Aorta (tissue), 5 donors: ENCODE measurements around the gene AGK. TPM values are rescaled to one million over a fixed set of nuclear protein-coding genes. Genes with fewer than 3 reads are reported as not detected.

Experiments
- ATAC-seq: fragments of 200-7000 bp; cut with Tn5 transposase; one replicate; pipeline ENCODE4 v1.9.1; 2022; ENCODE audit warnings: moderate library complexity; ENCODE audit not compliant: low FRiP score
- DNase-seq, 2 donors: peaks; one replicate each; pipeline ENCODE4 v3.0.0-alpha.2; 2020
- H3K27ac ChIP-seq, 2 donors: one replicate each; pipeline ENCODE4 v1.5.1; 2013; ENCODE audit warnings: low read length in 2 of 2, mild to moderate bottlenecking in 2 of 2, moderate library complexity in 2 of 2, control low read depth in 1 of 2, inconsistent platforms in 1 of 2, low read depth in 1 of 2
- H3K27me3 ChIP-seq, 2 donors: one replicate each; pipeline ENCODE4 v1.6.1; 2013; ENCODE audit warnings: control low read depth in 1 of 2, low read length in 1 of 2, mild to moderate bottlenecking in 1 of 2, moderate library complexity in 1 of 2; ENCODE audit not compliant: insufficient read depth in 2 of 2, control insufficient read depth in 1 of 2
- H3K36me3 ChIP-seq, 2 donors: one replicate each; pipeline ENCODE4 v1.6.1; 2013; ENCODE audit warnings: control low read depth in 1 of 2, low read length in 1 of 2, mild to moderate bottlenecking in 1 of 2; ENCODE audit not compliant: insufficient read depth in 2 of 2, control insufficient read depth in 1 of 2
- H3K4me1 ChIP-seq, 2 donors: one replicate each; pipeline ENCODE4 v1.6.1; 2013; ENCODE audit warnings: low read length in 2 of 2, control low read depth in 1 of 2, mild to moderate bottlenecking in 1 of 2, moderate library complexity in 1 of 2; ENCODE audit not compliant: insufficient read depth in 2 of 2, control insufficient read depth in 1 of 2
- H3K4me3 ChIP-seq, 2 donors: one replicate each; pipeline ENCODE4 v1.5.1; 2013; ENCODE audit warnings: low read length in 2 of 2, control low read depth in 1 of 2, mild to moderate bottlenecking in 1 of 2
- H3K9me3 ChIP-seq: one replicate; pipeline ENCODE4 v1.6.1; 2013; ENCODE audit warnings: mild to moderate bottlenecking, low read length; ENCODE audit not compliant: control insufficient read depth
- WGBS, 2 donors: extraction: QIAGEN DNeasy Blood & Tissue Kit; methylation state at CpG; one replicate each; pipeline ENCODE4 v1.1.7; 2013; 5-methylcytosine and 5-hydroxymethylcytosine counted together
- intact Hi-C, 2 donors: fragments of 100-400 bp; cut with DNase I; formaldehyde crosslinking; loops; one replicate each; pipeline versions ENCODE4 v1.14.2 to v1.15.0; 2022
- long read RNA-seq, 2 donors: library from polyadenylated mRNA; unstranded; transcript quantifications; one replicate each; pipeline ENCODE4 v2.0.0, GENCODE V29; 2020 to 2021
- polyA plus RNA-seq, 2 donors: library from polyadenylated mRNA; stranded (reverse); fragments of 200-250 nt; gene quantifications; one replicate each; pipeline ENCODE4 v1.2.3, GENCODE V29; 2013
- total RNA-seq, 2 donors: library from RNA; stranded (reverse); fragmentation: NEBNext Ultra II Directional; extraction: Animal tissue kit (Norgen Biotek cat#: 25700); gene quantifications; one replicate each; pipeline ENCODE4 v1.2.1, GENCODE V29; 2021
- donor health status: healthy with polysubstance abuse.
- donor health status: Bipolar disorder and iron deficiency.
- donor health status: DM: no; HTN: no; CAD: no.
- donor health status: DM: no; HTN: no; CAD: no.
- donor health status: DM: yes; HTN: yes; CAD: no.

Gene AGK, protein sequence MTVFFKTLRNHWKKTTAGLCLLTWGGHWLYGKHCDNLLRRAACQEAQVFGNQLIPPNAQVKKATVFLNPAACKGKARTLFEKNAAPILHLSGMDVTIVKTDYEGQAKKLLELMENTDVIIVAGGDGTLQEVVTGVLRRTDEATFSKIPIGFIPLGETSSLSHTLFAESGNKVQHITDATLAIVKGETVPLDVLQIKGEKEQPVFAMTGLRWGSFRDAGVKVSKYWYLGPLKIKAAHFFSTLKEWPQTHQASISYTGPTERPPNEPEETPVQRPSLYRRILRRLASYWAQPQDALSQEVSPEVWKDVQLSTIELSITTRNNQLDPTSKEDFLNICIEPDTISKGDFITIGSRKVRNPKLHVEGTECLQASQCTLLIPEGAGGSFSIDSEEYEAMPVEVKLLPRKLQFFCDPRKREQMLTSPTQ
- total RNA-seq (10 to 100 TPM; 21.2 to 29.3 TPM), polyA plus RNA-seq (10 to 100 TPM in 1 of 2 donors, 1 to 10 TPM in 1; 4.6 to 11.4 TPM)
- long read RNA-seq, donor 1, transcript AGK-201 (16 exons, 3,849 nt): major isoform, 8 of 37 reads
- long read RNA-seq, donor 1, partial matches to known transcripts: 20 of 37 reads
- long read RNA-seq, donor 1, other reads (novel, unspliced or antisense): 7 of 37 reads
- long read RNA-seq, donor 2, partial matches to known transcripts: 4 of 9 reads
- long read RNA-seq, donor 2, other reads (novel, unspliced or antisense): 5 of 9 reads

GRCh38 chr7:141551094-141551781 is at the start of gene AGK:
Gene AGK, plus strand, starts transcription at chr7:141551410. Its CDS starts 4,057 bp downstream, at chr7:141555467.
- Histone ChIP-seq H3K27ac (peak within 1 kb of the TSS in 1 of 2 donors; percentile 6), H3K27me3 (no peaks in the 10 kb centered on the region), H3K36me3 (no peaks in the 10 kb centered on the region), H3K9me3 (no peaks in the 10 kb centered on the region), H3K4me1 (no peaks in the 10 kb centered on the region), H3K4me3 (peak within 1 kb of the TSS; percentile 15 to 82)
- intact Hi-C loops: loop anchor here (2.0 to 10.0 kb wide), 2 partner anchors 184 to 188 kb away; partner anchors contain the start of gene SSBP1 (in 2 of the 2)
- DNase-seq (peak; percentile 79 to 90), ATAC-seq (peak; percentile 88)
- WGBS, 2 donors: 1% methylated on average over 66 of the region's 66 CpGs

DNA sequence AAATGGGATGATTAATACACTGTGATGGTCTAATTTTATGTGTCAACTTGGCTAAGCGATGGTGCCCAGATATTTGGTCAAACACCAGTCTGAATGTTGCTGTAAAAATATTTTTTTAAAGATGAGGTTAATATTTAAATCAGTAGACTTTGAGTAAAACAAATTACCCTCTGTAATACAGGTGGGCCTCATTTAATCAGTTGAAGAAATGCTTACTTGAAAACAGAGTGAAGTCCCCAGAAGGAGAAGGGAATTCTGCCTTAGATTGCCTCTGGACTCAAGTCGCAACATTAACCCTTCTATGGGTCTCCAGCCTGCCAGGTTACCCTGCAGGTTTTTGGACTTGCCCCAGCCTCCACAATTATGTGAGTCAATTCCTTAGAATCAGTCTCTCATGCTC is 49.8 kb upstream of the AGK start:
- Histone ChIP-seq H3K27me3 (no peaks in the 10 kb centered on the region), H3K36me3 (no peaks in the 10 kb centered on the region), H3K9me3 (no peaks in the 10 kb centered on the region), H3K27ac (no peak overlapping the region), H3K4me3 (no peak overlapping the region), H3K4me1 (no peaks in the 10 kb centered on the region)
- no peak for ATAC-seq
- intact Hi-C loops: no loop called here
- WGBS, 2 donors: 80 to 88% methylated on average over 2 of the region's 2 CpGs
- no peak for DNase-seq

DNA sequence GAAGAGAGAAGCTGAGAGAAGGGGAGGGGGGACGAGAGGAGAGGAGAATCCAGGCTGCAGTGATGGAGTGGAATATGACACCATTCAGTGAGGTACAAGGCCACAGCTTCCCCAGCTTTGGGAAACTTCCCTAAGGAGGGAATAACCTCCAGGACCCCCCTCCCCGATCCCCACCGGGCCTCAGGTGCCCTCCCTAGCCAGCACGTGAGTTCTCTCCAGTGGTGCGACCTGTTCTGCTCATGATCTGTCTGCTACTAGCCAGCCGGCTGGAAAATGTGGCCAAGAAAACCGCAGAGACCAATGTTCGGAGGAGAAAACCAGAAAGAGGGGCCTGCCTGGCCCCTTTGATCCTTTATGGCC is 39.9 kb upstream of the AGK start:
- Histone ChIP-seq H3K27ac (no peak overlapping the region), H3K27me3 (no peaks in the 10 kb centered on the region), H3K9me3 (peaks cover 3% of the 10 kb centered on the region), H3K4me3 (no peak overlapping the region), H3K4me1 (no peaks in the 10 kb centered on the region), H3K36me3 (no peaks in the 10 kb centered on the region)
- 2 to 3% methylated on average over 7 to 8 of the region's 8 CpGs for WGBS, 2 donors
- DNase-seq (no peak), ATAC-seq (no peak)
- intact Hi-C loops: no loop called here

DNA sequence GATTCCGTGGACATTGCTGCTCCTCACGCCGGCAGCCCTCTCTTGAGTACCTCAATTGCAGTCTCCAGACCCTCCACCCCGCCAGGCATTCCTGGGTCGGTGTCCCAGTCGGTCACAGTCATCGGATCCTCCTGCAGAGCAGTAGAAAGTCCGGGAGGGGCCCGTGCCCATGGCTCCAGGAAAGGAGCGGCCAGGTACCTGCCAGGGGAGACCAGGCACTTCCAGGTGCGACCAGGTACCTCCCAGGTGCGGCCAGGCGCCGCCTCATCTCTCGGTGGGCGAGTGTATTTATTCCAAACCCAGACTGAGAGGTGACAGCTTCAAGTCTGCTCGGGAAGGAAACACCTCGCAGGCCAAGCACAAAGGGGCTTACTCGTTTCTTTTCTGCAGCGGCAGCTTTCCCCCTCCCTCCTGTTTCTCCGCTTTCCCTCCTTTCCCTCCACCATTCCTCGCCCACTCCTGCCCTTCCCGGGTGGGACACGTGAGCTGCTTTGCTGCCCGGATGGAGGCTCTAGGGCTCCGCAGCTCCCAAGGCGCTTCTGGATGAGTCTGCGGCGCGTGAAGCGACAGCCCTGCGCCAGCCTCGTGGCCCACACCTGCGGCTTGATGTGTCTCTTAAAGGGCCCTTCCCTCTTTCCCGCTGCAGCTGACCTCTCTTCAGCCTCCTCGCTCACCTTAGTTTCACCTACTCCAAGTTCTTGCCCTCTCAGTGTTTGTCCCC is 39.4 kb upstream of the AGK start:
- intact Hi-C loops: no loop called here
- Histone ChIP-seq H3K4me3 (no peak overlapping the region), H3K9me3 (peaks cover 3% of the 10 kb centered on the region), H3K27ac (no peak overlapping the region), H3K36me3 (no peaks in the 10 kb centered on the region), H3K4me1 (no peaks in the 10 kb centered on the region), H3K27me3 (no peaks in the 10 kb centered on the region)
- 3 to 4% methylated on average over 36 of the region's 36 CpGs for WGBS, 2 donors
- ATAC-seq (no peak), DNase-seq (no peak)

GRCh38 chr7:141512597-141512996 is 38.6 kb upstream of the AGK start:
- no peak overlapping the region for H3K4me3 ChIP-seq
- ATAC-seq (no peak), DNase-seq (no peak)
- H3K9me3 ChIP-seq: peaks cover 3% of the 10 kb centered on the region
- H3K36me3 ChIP-seq: no peaks in the 10 kb centered on the region
- H3K4me1 ChIP-seq: no peaks in the 10 kb centered on the region
- 86 to 87% methylated on average over 2 of the region's 2 CpGs for WGBS, 2 donors
- H3K27ac ChIP-seq: no peak overlapping the region
- H3K27me3 ChIP-seq: no peaks in the 10 kb centered on the region
- intact Hi-C loops: no loop called here

- no peak overlapping the region for H3K4me3 ChIP-seq
- intact Hi-C loops: no loop called here
- no peak overlapping the region for H3K27ac ChIP-seq
- H3K9me3 ChIP-seq: peaks cover 3% of the 10 kb centered on the region
- no peaks in the 10 kb centered on the region for H3K27me3 ChIP-seq
- ATAC-seq: no peak
- WGBS, 2 donors: 81 to 96% methylated on average over 1 of the region's 1 CpG
- no peak for DNase-seq
- no peaks in the 10 kb centered on the region for H3K36me3 ChIP-seq
- no peaks in the 10 kb centered on the region for H3K4me1 ChIP-seq
These were observed 37.5 kb upstream of the AGK start for GRCh38 chr7:141513720-141514119.

DNA sequence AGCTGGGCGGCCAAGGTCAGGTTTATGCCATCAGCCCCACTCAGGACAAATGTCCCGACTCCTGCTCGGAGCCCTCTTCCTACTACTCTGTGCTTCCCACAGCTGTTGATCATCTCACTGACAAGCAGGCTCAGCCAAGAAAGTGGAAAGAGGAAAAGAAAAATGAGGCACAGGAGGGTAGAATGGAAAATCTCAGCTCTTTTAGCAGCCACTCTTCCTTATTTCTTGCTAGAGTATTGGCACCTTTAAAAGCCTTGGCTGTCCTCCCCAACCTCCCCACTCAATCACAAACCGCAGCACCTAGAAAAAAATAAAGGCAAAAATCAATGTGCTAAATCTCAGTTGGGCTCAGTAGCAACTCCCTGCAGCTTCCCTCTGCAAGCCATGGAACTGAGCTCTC is 35.3 kb upstream of the AGK start:
- H3K27ac ChIP-seq: no peak overlapping the region
- intact Hi-C loops: no loop called here
- H3K4me1 ChIP-seq: no peaks in the 10 kb centered on the region
- H3K36me3 ChIP-seq: no peaks in the 10 kb centered on the region
- no peaks in the 10 kb centered on the region for H3K27me3 ChIP-seq
- 60 to 63% methylated on average over 4 of the region's 4 CpGs for WGBS, 2 donors
- H3K9me3 ChIP-seq: peaks cover 3% of the 10 kb centered on the region
- ATAC-seq (no peak), DNase-seq (no peak)
- no peak overlapping the region for H3K4me3 ChIP-seq

DNA sequence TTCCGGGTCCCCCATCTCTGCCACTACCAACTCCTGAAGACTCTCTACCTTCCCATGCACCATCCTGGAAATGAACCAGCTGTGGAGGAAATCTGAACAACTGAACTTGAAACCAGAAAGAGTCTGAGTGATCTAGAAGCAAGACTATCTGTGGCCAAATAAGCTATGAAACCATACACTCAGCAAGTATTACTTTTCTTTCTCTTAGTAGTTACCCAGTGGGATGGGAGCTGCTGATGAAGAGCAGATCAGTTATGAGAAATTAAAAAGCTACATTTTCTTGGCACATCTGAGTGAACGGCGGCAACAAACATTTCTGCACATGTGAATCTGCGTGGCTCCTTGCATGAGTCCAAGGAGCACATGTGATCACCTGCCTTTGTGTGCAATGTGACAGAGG is 31.6 kb upstream of the AGK start:
- Histone ChIP-seq H3K36me3 (no peaks in the 10 kb centered on the region), H3K4me3 (no peak overlapping the region), H3K9me3 (no peaks in the 10 kb centered on the region), H3K4me1 (no peaks in the 10 kb centered on the region), H3K27me3 (no peaks in the 10 kb centered on the region), H3K27ac (no peak overlapping the region)
- ATAC-seq: no peak
- intact Hi-C loops: no loop called here
- 90 to 92% methylated on average over 4 of the region's 4 CpGs for WGBS, 2 donors
- no peak for DNase-seq
